NCI-H2196 treated with DMSO at 0.1 percent for 48 hours (cell line): ENCODE results near the gene TMEM40.
"Not testable (repeated sequence)": the region's sequence is repeated elsewhere in the genome, so short reads cannot be mapped to it uniquely, and the experiment has no call there.

ENCODE experiments used
- DNase-seq: peaks from one replicate; lab custom pipeline; 2025; ENCODE audit not compliant: unreplicated experiment; lab: John Stamatoyannopoulos, UW

TMEM40 gene

DNA sequence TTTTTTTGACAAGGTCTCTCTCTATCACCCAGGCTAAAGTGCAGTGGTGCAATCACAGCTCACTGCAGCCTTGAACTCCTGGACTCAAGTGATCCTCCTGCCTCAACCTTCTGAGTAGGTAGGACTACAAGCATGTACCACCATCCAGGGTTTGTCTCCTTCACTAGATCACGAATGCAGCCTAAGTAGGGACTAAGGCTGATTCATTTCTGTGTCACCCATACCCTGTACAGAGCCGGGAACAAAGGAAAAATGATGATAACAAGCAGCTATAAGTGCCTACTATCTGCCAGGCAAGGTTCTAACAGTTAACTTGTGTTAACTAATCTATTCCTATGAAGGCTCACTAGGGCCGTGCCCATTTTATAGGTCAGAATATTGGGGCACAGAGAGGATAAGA lies 7.0 kb downstream of the TMEM40 start:
- no peak for DNase-seq

DNA sequence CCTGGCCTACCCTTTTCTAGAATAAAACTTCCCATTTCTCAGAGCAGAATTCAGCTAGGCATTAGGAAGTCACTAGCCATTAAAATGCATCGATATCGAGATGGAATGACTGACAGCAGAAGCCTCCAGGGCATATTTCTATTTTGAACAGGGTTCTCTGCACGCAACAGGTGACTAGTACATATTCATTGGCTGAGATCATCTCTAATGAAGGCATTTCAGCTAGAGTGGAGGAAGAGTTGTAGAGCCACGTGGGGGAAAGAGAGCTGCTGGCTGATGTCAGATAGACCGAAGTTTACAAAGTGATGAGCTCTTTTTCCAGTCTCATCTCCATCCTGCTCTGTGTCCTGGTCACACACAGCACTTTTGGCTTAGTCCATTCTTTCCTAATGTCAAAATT lies 7.5 kb downstream of the TMEM40 start:
- DNase-seq = no peak

DNA sequence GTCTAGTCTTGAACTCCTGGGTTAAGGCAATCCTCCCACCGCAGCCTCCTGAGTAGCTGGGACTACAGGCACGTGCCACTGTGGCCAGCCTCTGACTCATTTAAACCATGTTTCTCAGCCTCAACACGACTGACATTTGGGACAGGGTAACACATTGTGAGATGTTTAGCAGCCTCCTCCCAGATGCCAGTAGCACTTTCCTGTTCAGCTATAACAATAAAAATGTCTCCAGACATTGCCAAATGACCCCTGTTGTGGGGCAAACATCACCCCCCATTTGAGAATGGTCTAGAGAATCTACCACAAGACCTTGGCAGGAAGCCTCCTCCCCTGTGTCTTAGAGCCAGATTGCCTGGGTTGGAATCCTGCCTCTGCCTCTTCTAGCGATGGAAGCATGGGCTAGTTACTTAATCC lies 8.4 kb downstream of the TMEM40 start:
- no peak for DNase-seq

DNA sequence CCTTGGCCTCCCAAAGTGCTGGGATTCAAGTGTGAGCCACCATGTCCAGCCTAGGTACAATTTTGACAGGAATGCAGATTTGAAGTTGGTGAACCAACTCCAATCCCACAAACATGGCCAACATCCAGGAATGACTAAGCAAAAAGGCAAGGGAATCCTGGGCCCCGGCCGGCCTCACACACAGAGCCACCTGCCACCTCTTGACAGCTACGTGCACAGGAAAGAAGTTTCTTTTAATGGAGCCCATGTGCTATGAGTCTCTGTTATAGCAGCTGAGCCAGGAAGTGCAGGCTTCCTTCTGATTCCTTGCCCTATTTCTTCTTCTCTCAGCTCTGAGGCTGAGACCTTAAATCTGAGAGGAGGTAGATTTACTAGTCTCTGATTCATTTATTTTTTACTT lies 8.8 kb downstream of the TMEM40 start:
- peak; percentile 5 for DNase-seq

DNA sequence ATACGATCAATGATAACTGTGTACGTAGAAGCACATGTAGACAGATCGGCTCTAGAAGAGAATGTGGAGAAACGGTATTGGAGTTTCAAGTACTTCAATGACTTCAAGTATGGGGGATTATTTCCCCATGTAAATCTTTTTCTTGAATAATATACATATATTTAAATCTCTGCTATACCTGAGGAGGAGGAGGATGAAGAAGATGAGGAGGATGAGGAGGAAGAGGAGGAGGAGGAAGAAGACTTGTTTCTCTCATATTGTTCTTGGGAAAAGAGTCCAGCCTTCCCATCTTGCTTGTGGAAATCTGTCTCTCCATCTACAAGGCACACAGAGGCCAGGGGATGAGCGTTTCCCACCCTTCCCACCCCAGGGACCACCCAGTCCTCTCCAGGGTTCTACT lies 10.6 kb downstream of the TMEM40 start:
- no peak for DNase-seq

DNA sequence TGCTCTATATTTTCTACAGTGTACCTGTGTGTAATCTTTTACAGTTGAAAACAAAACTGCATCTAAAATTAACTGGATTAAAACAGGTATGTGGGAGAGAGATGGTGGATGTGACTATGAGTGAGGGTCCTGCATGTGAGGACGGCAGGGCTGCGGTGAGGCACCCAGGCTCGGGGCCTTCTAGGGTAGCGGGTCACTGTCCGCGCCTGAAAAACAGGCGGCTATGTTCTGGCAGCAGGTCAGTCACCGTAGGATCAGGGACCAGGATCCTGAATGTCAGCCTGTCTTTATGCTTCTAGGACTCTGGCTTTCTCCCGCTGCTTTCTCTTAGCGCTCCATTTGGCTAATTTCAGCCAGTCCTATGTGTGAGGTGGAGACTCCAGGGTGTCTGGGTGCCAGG lies 12.6 kb downstream of the TMEM40 start:
- DNase-seq = no peak

DNA sequence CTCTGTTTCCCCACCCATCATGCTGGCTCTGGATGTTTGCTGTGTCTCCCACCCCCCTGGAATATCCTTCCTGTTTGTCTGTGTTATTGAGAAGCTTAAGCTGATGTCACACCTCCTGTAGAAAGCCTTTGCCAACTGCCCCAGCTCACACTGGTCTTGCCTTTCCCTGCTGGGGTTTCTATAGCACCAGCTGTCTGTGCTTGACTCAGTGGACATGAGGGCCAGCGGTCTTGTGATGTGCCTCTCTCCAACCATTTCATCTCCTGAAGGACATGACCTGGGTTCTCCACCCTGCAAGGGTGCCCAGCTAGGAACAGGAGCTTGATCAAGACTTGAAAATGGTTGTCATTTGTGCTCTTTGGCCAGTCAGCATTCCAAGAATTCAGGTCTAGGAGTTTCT lies 14.7 kb downstream of the TMEM40 start:
- DNase-seq = no peak

DNA sequence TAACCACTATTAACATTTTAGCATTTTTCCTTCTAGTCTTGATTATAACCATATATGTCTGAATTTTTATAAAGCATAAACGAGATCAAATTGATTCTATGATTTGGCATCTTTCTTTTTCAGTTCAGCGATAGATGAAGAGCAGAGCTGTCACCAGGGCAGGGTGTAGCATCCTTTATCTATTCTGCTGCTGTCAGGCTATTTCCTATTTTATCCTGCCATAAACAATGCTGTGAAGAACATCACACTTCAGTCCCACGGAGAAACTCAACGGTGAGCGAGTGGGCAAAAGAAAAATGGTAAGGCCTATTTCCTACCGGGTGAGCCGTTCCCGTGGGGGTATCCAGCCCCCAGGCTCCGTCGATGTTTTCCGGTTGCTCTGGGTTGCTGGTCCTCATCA lies 15.5 kb downstream of the TMEM40 start:
- DNase-seq = no peak

DNA sequence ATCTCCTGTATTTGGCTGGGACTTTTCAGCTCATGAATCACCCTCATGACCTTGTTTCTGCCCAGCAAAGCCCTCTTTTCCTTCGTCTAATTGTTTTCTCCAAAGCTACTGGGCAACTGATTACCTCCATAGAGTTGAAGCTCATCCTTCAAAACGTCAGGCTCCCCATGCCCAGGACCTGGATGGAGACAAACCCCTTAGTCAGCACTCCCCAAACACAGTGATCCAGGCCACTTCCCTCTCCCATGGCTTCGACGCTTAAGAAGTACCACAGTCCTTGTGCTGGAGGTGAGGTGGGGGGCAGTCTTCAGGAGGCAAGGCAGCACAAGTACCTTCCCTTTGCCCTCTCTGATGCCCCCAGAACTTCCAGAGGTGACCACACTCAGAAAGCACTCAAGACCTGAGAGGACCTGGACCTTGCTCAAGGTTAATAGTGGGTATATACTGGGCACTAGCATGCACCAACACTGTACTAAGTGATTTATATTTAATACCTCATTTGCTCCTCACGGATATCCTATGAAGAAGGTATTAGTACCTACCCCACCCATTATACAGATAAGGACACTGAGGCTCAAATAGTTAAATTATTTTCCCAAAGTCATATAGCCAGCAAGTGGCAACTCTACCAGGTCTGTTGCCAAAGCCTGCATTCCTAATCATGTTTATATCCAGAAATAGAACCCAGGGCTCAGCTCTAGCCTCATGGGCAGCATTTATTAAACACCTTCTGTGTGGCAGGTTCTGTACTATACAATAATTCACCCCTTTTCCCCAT lies 16.5 kb downstream of the TMEM40 start:
- DNase-seq = no peak

DNA sequence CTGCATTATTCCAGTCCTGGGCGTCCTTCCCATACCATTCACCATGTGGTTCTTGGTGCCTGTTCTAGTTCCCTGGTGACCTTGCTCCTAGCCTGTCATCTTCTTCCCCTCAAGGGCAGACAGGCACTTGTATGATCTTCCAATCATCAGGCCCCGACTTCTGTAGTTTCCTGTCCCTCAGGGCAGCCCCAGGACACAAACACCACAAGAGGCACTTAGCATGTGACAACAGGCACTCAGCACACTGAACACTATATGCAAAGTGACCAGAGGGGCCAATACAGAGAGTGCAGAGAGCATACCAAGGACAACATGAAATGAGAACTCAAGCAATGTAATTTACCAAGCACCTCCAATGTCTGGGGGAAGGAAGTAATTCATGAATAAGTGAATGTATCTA lies 17.9 kb downstream of the TMEM40 start:
- DNase-seq = no peak

DNA sequence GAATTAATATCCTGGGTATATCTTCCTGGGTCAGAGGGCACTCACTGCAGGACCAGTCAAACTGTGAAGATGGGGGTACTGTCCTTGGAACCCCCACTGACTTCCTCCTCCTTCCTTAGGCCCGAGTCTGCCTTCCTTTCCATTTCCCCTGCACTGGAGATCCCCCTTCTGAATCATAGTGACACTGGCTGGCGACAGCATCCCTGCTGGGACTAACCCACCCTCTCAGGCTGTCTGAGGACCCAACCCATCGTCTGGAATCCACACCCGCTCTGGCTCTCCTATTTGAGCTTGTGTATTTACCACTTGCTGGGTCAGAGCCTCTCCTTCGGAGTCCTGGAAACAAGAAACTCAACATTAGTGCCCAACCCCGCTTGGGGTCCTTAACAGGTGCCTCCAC lies 21.2 kb downstream of the TMEM40 start:
- DNase-seq = no peak

DNA sequence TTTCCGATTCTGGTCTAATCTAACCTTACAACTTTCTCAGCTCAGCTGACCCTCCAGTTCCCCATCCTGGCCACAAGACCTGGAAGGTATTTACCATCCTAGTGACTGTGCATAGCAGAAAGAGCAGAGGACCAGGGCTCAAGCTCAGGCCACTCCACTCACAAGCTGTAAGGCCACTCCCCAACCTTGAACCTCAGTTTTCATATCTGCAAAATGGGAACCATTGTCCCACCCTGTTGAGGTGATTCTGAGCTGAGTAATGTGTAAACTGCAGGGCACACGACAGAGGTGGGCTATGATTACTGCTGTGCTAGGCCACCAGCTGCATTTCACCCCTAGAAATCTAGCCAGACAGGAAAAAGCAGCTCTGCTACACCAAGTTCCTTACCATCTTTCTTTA lies 21.7 kb downstream of the TMEM40 start:
- DNase-seq = no peak

DNA sequence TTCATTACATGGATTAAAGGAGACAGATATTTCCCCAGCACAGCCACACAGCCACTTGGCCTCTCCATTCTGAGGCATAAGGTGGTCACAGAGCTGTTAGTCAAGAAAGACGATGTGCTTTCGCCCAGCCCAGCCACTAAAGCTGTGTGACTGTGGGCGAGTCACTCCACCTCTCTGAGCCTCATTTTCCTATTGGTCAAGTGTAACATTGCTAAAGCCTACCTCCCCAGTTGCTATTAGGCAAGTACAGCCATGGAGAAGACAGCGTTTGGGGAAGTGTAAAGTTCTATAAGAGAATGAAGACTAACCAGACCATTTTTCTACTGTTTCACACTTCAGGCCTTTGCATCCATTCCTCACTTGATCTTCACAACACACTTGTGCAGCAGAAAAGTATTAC lies 24.1 kb downstream of the TMEM40 start:
- no peak for DNase-seq

DNA sequence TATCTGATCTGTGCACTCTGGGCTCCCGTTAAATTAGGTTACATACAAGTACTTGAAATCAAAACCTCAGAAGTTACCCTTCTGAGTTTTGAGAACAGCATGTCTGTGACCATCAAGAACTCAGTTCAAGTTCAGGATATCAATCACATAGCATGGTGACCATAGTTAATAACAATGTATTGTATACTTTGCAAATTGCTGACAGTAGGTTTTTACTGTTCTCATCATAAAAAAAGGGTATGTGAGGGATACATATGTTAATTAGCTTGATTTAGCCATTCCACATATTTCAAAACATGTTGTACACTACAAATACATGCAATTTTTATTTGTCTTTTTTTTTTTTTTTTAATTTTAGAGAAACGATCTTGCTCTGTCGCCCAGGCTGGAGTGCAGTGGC lies 25.5 kb downstream of the TMEM40 start:
- DNase-seq = no peak

DNA sequence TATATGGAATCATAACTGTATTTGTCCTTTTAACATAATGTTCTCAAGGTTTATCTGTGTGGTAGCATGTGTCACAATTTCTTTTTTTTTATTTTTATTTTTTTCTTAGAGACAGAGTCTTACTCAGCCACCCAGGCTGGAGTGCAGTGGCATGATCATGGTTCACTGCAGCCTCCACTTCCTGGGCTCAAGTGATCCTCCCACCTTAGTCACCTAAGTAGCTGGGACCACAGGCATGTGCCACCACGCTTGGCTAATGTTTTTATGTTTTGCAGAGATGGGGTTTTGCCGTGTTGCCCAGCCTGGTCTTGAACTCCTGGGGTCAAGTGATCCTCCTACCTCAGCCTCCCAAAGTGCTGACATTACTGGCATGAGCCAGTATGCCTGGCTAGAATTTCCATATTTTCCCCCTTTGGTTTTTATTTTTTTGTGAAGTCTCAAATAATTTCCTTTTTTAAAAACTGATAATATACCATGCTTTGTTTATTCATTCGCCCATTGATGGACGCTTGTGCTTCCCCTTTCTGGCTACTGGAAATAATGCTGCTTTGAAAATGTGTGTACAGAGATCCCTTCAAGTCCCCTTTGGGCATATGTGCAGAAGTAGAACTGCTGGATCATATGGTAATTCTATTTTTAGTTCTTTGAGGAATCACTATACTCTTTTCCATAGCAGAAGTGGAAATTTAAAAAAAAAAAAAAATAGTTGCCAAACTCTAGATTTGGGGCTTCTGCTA lies 28.4 kb downstream of the TMEM40 start:
- DNase-seq = no peak

DNA sequence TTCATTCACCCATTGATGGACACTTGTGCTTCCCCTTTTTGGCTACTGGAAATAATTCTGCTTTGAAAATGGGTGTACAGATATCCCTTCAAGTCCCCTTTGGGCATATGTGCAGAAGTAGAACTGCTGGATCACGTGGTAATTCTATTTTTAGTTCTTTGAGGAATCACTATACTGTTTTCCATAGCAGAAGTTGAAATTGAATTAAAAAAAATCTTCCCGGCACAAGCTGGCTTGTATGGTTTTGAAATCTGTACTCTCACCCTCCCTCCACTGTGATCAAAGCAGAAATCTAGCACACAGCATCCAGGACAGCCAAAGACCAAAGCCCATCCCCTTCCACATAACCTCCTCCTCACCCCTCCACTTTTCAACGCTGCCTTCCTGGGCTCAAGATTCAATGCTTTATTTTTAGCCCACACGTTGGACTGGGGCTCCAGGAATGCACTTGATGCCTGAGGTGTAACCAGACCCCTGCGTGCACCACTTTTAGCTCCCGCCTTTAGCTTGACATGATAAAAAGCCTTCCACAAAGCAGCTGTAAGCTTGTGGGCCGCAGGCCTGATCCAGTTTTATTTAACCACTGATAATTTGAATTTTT lies 29.9 kb downstream of the TMEM40 start:
- no peak for DNase-seq

DNA sequence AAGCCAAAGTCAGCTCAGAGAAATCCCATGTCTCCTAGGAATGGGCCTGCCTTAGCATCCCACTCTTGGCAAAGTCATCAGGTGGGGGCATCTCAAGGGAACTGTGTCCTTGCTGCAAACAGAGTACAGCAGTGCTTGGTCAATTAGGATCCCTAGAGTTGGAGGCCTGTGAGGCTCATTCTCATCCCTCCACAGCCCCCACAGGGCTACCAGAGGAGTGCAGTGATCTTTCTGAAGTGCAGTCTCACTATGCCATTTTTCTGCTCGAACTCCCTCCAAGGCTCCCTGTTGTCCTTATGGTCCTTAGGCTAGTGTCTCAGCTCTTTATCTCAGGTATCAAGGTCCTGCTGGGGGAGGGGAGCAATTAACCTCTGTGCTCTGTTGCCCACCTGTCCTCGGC lies 31.1 kb downstream of the TMEM40 start:
- no peak for DNase-seq

DNA sequence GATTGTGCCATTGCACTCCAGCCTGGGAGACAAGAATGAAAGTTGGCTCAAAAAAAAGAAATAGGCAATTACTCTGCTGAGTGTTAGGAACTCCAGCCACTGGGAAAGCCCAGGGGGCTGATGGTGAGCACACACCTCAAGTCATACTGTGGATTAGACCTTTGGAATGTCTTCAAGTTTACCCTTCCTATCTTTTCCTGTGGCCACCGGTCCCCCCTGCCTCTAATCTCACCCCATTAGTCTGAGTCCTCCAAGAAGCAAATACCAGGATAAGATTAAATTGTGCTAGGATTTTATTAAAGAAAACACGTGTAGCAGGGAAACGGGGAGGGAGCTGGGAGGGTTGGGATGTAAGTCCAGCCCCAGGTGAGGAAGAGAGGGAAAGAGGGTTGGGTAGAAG lies 31.6 kb downstream of the TMEM40 start:
- DNase-seq = no peak

DNA sequence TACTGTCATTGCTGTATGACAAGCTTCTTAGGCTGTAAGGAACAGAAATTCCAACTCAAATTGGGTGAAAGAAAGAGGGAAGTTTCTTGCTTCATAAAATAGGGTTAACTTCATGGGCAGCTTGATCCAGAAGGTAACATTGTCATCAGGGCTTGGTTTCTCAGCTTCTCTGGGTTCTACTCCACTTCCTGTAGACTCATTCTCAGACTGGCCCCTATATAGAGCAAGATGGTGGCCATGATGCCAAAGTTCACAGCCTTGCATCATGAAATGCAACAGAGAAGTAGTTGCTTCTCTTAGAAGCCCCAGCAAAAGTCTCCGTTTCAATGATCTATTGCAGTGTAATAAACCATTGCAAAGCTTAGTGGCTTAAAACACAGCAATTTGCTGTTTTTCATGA lies 33.6 kb downstream of the TMEM40 start:
- no peak for DNase-seq

DNA sequence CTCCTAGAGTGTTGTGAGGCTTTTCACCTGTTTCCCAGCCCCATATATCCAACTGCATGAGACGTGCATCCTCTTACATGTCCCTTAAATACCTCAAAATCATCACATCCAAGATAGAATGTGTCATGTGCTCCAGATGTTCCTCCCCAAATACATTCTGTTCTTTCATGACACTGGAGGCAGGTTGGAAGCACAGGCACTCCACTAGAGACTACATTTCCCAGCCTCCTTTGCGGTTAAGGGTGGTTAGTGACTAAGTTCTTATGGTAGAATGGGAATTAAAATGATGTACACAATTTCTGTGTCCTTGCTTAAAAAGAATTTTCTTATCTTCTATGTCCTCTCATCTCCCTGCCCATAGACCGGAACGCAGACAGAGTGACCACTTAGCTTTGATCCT lies 34.3 kb downstream of the TMEM40 start:
- DNase-seq = no peak

DNA sequence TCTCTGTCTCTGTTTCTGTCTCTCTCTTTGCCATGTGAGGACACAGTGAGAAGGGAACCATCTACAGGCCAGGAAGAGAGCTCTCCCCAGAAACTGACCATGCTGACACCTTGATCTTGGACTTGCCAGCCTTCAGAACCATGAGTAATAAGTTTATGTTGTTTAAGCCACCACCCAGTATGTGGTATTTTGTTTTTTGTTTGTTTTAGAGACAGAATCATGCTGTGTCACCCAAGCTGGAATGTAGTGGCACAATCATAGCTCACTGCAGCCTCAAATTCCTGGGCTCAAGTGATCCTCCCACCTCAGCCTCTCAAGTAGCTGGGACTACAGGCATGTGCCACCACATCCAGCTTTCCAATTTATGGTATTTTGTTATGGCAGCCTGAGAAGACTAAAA lies 35.7 kb downstream of the TMEM40 start:
- not testable (repeated sequence) for DNase-seq

DNA sequence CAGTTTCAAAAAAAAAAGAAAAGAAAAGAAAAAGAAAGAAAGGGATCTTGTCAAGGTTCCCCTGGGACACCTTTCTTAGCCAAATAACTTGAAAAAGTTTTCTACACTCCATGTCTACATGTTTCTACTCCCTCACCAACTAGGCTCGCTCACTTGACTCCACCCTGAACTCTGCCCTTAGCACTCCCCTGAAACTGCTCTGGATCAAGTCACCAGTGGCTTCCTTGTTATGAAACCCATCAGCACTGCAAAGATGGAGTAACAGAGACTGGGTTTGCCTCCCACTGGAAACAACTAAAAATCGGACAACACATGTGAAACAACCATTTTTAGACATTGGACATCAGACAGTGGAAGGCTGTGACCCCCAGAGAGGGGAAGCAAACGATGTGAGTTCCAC lies 36.8 kb downstream of the TMEM40 start:
- no peak for DNase-seq
